ENCODE results near the gene MASP1. TPM values are rescaled to one million over a fixed set of nuclear protein-coding genes. Genes with fewer than 3 reads are reported as not detected.

MASP1 gene
- total RNA-seq, 1 donor from 2014 or later, result not detected

GRCh38 chr3:187271582-187271981, 20.0 kb downstream of the MASP1 start:
- Histone ChIP-seq H3K27me3 (ENCODE audit: control insufficient read depth, insufficient read depth, low read length) (no peaks in the 10 kb centered on the region), H3K4me3 (ENCODE audit: low read depth, low read length) (no peak overlapping the region), H3K36me3 (ENCODE audit: control insufficient read depth, insufficient read depth, low read length) (no peaks in the 10 kb centered on the region)
- DNase-seq (ENCODE audit: low read depth), result no peak
- TF ChIP-seq CTCF (IDR thresholded peaks at IDR 0.05; ENCODE audit: insufficient read depth, low read length, poor library complexity, severe bottlenecking), result no peak

- Histone ChIP-seq H3K36me3 (ENCODE audit: control insufficient read depth, insufficient read depth, low read length) (no peaks in the 10 kb centered on the region), H3K4me3 (ENCODE audit: low read depth, low read length) (no peak overlapping the region), H3K27me3 (ENCODE audit: control insufficient read depth, insufficient read depth, low read length) (no peaks in the 10 kb centered on the region)
- no peak for DNase-seq (ENCODE audit: low read depth)
- no peak for TF ChIP-seq CTCF (IDR thresholded peaks at IDR 0.05; ENCODE audit: insufficient read depth, low read length, poor library complexity, severe bottlenecking)
Observed at GRCh38 chr3:187269486-187269885, 22.1 kb downstream of the MASP1 start.

GRCh38 chr3:187267306-187267705, 24.2 kb downstream of the MASP1 start:
- Histone ChIP-seq H3K4me3 (ENCODE audit: low read depth, low read length) (no peak overlapping the region), H3K36me3 (ENCODE audit: control insufficient read depth, insufficient read depth, low read length) (no peaks in the 10 kb centered on the region), H3K27me3 (ENCODE audit: control insufficient read depth, insufficient read depth, low read length) (no peaks in the 10 kb centered on the region)
- no peak for DNase-seq (ENCODE audit: low read depth)
- TF ChIP-seq CTCF (IDR thresholded peaks at IDR 0.05; ENCODE audit: insufficient read depth, low read length, poor library complexity, severe bottlenecking), result no peak

GRCh38 chr3:187266691-187267090, 24.8 kb downstream of the MASP1 start:
- Histone ChIP-seq H3K36me3 (ENCODE audit: control insufficient read depth, insufficient read depth, low read length) (no peaks in the 10 kb centered on the region), H3K4me3 (ENCODE audit: low read depth, low read length) (no peak overlapping the region), H3K27me3 (ENCODE audit: control insufficient read depth, insufficient read depth, low read length) (no peaks in the 10 kb centered on the region)
- TF ChIP-seq CTCF (IDR thresholded peaks at IDR 0.05; ENCODE audit: insufficient read depth, low read length, poor library complexity, severe bottlenecking), result no peak
- DNase-seq (ENCODE audit: low read depth), result no peak

GRCh38 chr3:187265461-187265955, 26.0 kb downstream of the MASP1 start:
- Histone ChIP-seq H3K27me3 (ENCODE audit: control insufficient read depth, insufficient read depth, low read length) (no peaks in the 10 kb centered on the region), H3K36me3 (ENCODE audit: control insufficient read depth, insufficient read depth, low read length) (no peaks in the 10 kb centered on the region), H3K4me3 (ENCODE audit: low read depth, low read length) (no peak overlapping the region)
- no peak for TF ChIP-seq CTCF (IDR thresholded peaks at IDR 0.05; ENCODE audit: insufficient read depth, low read length, poor library complexity, severe bottlenecking)
- no peak for DNase-seq (ENCODE audit: low read depth)

GRCh38 chr3:187264911-187265310, 26.6 kb downstream of the MASP1 start:
- Histone ChIP-seq H3K27me3 (ENCODE audit: control insufficient read depth, insufficient read depth, low read length) (no peaks in the 10 kb centered on the region), H3K36me3 (ENCODE audit: control insufficient read depth, insufficient read depth, low read length) (no peaks in the 10 kb centered on the region), H3K4me3 (ENCODE audit: low read depth, low read length) (no peak overlapping the region)
- no peak for TF ChIP-seq CTCF (IDR thresholded peaks at IDR 0.05; ENCODE audit: insufficient read depth, low read length, poor library complexity, severe bottlenecking)
- no peak for DNase-seq (ENCODE audit: low read depth)
